HepG2 (cell line): ENCODE measurements around the gene SGPL1. TPM values are rescaled to one million over a fixed set of nuclear protein-coding genes. Genes with fewer than 3 reads are reported as not detected.
A peak's percentile ranks its signal among the peaks of the same experiment; 100 is the strongest.

ENCODE experiments used
- ATF7 ChIP-seq, 2 experiments: fragments of 450-650 bp in 1 of 2; sonication (generic) in 1 of 2; formaldehyde crosslinking in 1 of 2; IDR thresholded peaks; 2 replicates each; pipeline versions ENCODE4 v1.4.0 to v1.6.1; 2016 to 2020; ENCODE audit warnings: antibody characterized with exemption in 1 of 2, mild to moderate bottlenecking in 1 of 2, missing genetic modification reagents in 1 of 2
- BHLHE40 ChIP-seq: IDR thresholded peaks from 2 replicates; pipeline ENCODE4 v1.6.1; 2011; ENCODE audit warnings: low read length, improper control_type of control experiment
- CREM ChIP-seq, 2 experiments: sonication (generic) in 1 of 2; formaldehyde crosslinking in 1 of 2; IDR thresholded peaks; 2 replicates each; pipeline versions ENCODE4 v1.4.0 to v1.6.1; 2016 to 2020; ENCODE audit warnings: antibody characterized with exemption in 1 of 2, mild to moderate bottlenecking in 1 of 2, missing genetic modification reagents in 1 of 2
- FOXA3 ChIP-seq: IDR thresholded peaks from 2 replicates; pipeline ENCODE4 v1.6.1; 2016; ENCODE audit warnings: missing genetic modification reagents, missing compliant biosample characterization
- KLF15 ChIP-seq: sonication (generic); formaldehyde crosslinking; IDR thresholded peaks from 2 replicates; pipeline ENCODE4 v1.8.1; 2023; ENCODE audit warnings: borderline replicate concordance, mild to moderate bottlenecking, inconsistent platforms, missing genetic modification reagents, mixed read lengths
- LRRFIP1 ChIP-seq: sonication (generic); formaldehyde crosslinking; conservative IDR thresholded peaks from 2 replicates; pipeline ENCODE4 v1.4.0; 2020; ENCODE audit warnings: missing genetic modification reagents
- MAF1 ChIP-seq: sonication (generic); formaldehyde crosslinking; IDR thresholded peaks from 2 replicates; pipeline ENCODE4 v1.5.0; 2020; ENCODE audit warnings: missing genetic modification reagents, borderline replicate concordance
- NR2C2 ChIP-seq: sonication (generic); formaldehyde crosslinking; IDR thresholded peaks from 2 replicates; pipeline ENCODE4 v1.4.0; 2020; ENCODE audit warnings: missing genetic modification reagents, mild to moderate bottlenecking, moderate library complexity, borderline replicate concordance
- RBFOX2 ChIP-seq: fragments of 200-400 bp; formaldehyde crosslinking; IDR thresholded peaks from 2 replicates; pipeline ENCODE4 v1.6.1; 2017; ENCODE audit warnings: low read depth, mild to moderate bottlenecking, low read length
- ZNF276 ChIP-seq: sonication (generic); formaldehyde crosslinking; IDR thresholded peaks from 2 replicates; pipeline ENCODE4 v1.4.0; 2020; ENCODE audit warnings: mild to moderate bottlenecking, low read depth, missing genetic modification reagents
- ZNF558 ChIP-seq: sonication (generic); formaldehyde crosslinking; IDR thresholded peaks from 2 replicates; pipeline ENCODE4 v1.9.0; 2022; ENCODE audit warnings: mild to moderate bottlenecking, missing genetic modification reagents, borderline replicate concordance
- ZNF790 ChIP-seq: sonication (generic); formaldehyde crosslinking; IDR thresholded peaks from 2 replicates; pipeline ENCODE4 v1.8.0; 2022; ENCODE audit warnings: missing genetic modification reagents, mild to moderate bottlenecking, borderline replicate concordance
- polyA plus RNA-seq, 8 experiments: library from polyadenylated mRNA; depleted of rRNA in 3 of 8; stranded (reverse) in 7 of 8; unstranded in 1 of 8; fragments of >200 nt; fragmentation: Illumina TruSeq in 4 of 8; extraction: Trizol in 4 of 8; gene quantifications; 2 replicates each; pipeline versions ENCODE4 v1.2.1 to v1.2.3, GENCODE V29; 2011 to 2016; ENCODE audit warnings: low read depth in 4 of 8, missing spikeins in 1 of 8, mixed read lengths in 1 of 8; ENCODE audit not compliant: insufficient read depth in 1 of 8
- total RNA-seq, 5 experiments: library from RNA; depleted of rRNA; stranded (reverse); fragments of >200 nt; fragmentation: Illumina TruSeq; extraction: Trizol; gene quantifications; 2 replicates each; pipeline ENCODE4 v1.2.3, GENCODE V29; 2016; ENCODE audit warnings: low read depth in 1 of 5
- TF ChIP-seq, protein P1 (sequence below): sonication (generic); formaldehyde crosslinking; IDR thresholded peaks from 2 replicates; pipeline ENCODE4 v1.4.0; 2020; ENCODE audit warnings: missing genetic modification reagents
- TF ChIP-seq, protein P2 (sequence below): sonication (generic); formaldehyde crosslinking; conservative IDR thresholded peaks from 2 replicates; pipeline ENCODE4 v1.4.0; 2020; ENCODE audit warnings: missing genetic modification reagents

SGPL1 gene
- total and polyA plus RNA-seq, 2 of the 13 experiments (the other 11 are each of a cell fraction or from before 2014, with no cell fraction given), result 17.6 to 25.0 TPM

GRCh38 chr10:70887804-70888800, 72.4 kb downstream of the SGPL1 start, which contains the start of gene PCBD1 (continued):
- TF ChIP-seq, protein P1, sequence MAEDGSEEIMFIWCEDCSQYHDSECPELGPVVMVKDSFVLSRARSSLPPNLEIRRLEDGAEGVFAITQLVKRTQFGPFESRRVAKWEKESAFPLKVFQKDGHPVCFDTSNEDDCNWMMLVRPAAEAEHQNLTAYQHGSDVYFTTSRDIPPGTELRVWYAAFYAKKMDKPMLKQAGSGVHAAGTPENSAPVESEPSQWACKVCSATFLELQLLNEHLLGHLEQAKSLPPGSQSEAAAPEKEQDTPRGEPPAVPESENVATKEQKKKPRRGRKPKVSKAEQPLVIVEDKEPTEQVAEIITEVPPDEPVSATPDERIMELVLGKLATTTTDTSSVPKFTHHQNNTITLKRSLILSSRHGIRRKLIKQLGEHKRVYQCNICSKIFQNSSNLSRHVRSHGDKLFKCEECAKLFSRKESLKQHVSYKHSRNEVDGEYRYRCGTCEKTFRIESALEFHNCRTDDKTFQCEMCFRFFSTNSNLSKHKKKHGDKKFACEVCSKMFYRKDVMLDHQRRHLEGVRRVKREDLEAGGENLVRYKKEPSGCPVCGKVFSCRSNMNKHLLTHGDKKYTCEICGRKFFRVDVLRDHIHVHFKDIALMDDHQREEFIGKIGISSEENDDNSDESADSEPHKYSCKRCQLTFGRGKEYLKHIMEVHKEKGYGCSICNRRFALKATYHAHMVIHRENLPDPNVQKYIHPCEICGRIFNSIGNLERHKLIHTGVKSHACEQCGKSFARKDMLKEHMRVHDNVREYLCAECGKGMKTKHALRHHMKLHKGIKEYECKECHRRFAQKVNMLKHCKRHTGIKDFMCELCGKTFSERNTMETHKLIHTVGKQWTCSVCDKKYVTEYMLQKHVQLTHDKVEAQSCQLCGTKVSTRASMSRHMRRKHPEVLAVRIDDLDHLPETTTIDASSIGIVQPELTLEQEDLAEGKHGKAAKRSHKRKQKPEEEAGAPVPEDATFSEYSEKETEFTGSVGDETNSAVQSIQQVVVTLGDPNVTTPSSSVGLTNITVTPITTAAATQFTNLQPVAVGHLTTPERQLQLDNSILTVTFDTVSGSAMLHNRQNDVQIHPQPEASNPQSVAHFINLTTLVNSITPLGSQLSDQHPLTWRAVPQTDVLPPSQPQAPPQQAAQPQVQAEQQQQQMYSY (CRISPR knock-in tag), result no peak
- TF ChIP-seq LRRFIP1 (CRISPR knock-in tag) (no peak), CREM (IDR thresholded peaks at IDR 0.05) (no peak), CREM (CRISPR knock-in tag; IDR thresholded peaks at IDR 0.05) (no peak), FOXA3 (CRISPR knock-in tag) (no peak), ZNF558 (CRISPR knock-in tag) (0 out of 2 replicates have a peak, but pooled peaks have one; percentile 76), BHLHE40 (peak; percentile 55), ZNF276 (CRISPR knock-in tag) (peak; percentile 73; the same call in 1 of the 2 replicates), NR2C2 (CRISPR knock-in tag) (peak; percentile 37; the same call in 1 of the 2 replicates), RBFOX2 (peak; percentile 83), MAF1 (CRISPR knock-in tag) (no peak), ATF7 (IDR thresholded peaks at IDR 0.05) (no peak), ATF7 (CRISPR knock-in tag; IDR thresholded peaks at IDR 0.05) (no peak), KLF15 (CRISPR knock-in tag) (no peak; the same call in 1 of the 2 replicates), ZNF790 (CRISPR knock-in tag) (no peak)
- TF ChIP-seq, protein P2, sequence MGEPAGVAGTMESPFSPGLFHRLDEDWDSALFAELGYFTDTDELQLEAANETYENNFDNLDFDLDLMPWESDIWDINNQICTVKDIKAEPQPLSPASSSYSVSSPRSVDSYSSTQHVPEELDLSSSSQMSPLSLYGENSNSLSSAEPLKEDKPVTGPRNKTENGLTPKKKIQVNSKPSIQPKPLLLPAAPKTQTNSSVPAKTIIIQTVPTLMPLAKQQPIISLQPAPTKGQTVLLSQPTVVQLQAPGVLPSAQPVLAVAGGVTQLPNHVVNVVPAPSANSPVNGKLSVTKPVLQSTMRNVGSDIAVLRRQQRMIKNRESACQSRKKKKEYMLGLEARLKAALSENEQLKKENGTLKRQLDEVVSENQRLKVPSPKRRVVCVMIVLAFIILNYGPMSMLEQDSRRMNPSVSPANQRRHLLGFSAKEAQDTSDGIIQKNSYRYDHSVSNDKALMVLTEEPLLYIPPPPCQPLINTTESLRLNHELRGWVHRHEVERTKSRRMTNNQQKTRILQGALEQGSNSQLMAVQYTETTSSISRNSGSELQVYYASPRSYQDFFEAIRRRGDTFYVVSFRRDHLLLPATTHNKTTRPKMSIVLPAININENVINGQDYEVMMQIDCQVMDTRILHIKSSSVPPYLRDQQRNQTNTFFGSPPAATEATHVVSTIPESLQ (CRISPR knock-in tag), result 0 out of 2 replicates have a peak, but pooled peaks have one; percentile 16
